ENCODE data around the gene SUGCT.

GRCh38 chr7:40437936-40438634, 303.3 kb downstream of the SUGCT start:
- TF ChIP-seq CTCF (IDR thresholded peaks at IDR 0.05): no peak
- no peak for TF ChIP-seq POLR2A (IDR thresholded peaks at IDR 0.05)
